GM23338 (cell line): ENCODE data around the gene MCTP2. TPM values are rescaled to one million over a fixed set of nuclear protein-coding genes. Genes with fewer than 3 reads are reported as not detected.

Experiments used
- ATAC-seq: fragments of 200-7000 bp; cut with Tn5 transposase; 3 replicates; pipeline ENCODE4 v1.9.1; 2020
- DNase-seq: peaks from one replicate; pipeline ENCODE4 v3.0.0-alpha.2; 2015; ENCODE audit warnings: low spot score
- H2AFZ ChIP-seq: fragments of 200-600 bp; sonication (generic); 2 replicates; pipeline ENCODE4 v1.8.0; 2016; ENCODE audit warnings: antibody characterized with exemption, mild to moderate bottlenecking, moderate library complexity
- H3F3A ChIP-seq: fragments of 200-600 bp; sonication (generic); replicated peaks from 2 replicates; pipeline ENCODE4 v1.8.0; 2017; ENCODE audit warnings: antibody characterized with exemption, mixed run types, low read depth
- H3K27ac ChIP-seq: fragments of 200-600 bp; sonication (generic); 2 replicates; pipeline ENCODE4 v1.6.1; 2016; ENCODE audit warnings: low read depth
- H3K27me3 ChIP-seq: fragments of 200-600 bp; sonication (generic); 2 replicates; pipeline ENCODE4 v1.8.0; 2016; ENCODE audit warnings: mild to moderate bottlenecking, mixed run types, moderate library complexity; ENCODE audit not compliant: insufficient read depth
- H3K36me3 ChIP-seq: fragments of 200-600 bp; sonication (generic); 2 replicates; pipeline ENCODE4 v1.8.0; 2016; ENCODE audit warnings: mild to moderate bottlenecking; ENCODE audit not compliant: insufficient read depth
- H3K4me1 ChIP-seq: fragments of 200-600 bp; sonication (generic); 2 replicates; pipeline ENCODE4 v1.8.0; 2016; ENCODE audit warnings: mild to moderate bottlenecking, moderate library complexity; ENCODE audit not compliant: insufficient read depth
- H3K4me2 ChIP-seq: fragments of 200-600 bp; sonication (generic); 2 replicates; pipeline ENCODE4 v1.7.1; 2017; ENCODE audit warnings: mixed run types
- H3K4me3 ChIP-seq: fragments of 200-600 bp; sonication (generic); 2 replicates; pipeline ENCODE4 v1.6.1; 2016; ENCODE audit warnings: mixed run types
- H3K79me2 ChIP-seq: fragments of 200-600 bp; sonication (generic); replicated peaks from 2 replicates; pipeline ENCODE4 v1.8.0; 2017; ENCODE audit warnings: mild to moderate bottlenecking; ENCODE audit not compliant: insufficient read depth
- H3K9me2 ChIP-seq: fragments of 200-600 bp; sonication (generic); 2 replicates; pipeline ENCODE4 v1.8.0; 2017; ENCODE audit not compliant: insufficient read depth
- H4K20me1 ChIP-seq: fragments of 200-600 bp; sonication (generic); replicated peaks from 2 replicates; pipeline ENCODE4 v1.8.0; 2017; ENCODE audit warnings: mild to moderate bottlenecking; ENCODE audit not compliant: insufficient read depth
- H3K27ac Mint-ChIP-seq: 2 replicates; pipeline ENCODE4 v1.8.0; 2020; ENCODE audit warnings: inconsistent platforms, mild to moderate bottlenecking, moderate library complexity, mixed read lengths
- H3K27me3 Mint-ChIP-seq: 3 replicates; pipeline ENCODE4 v1.8.0; 2022; ENCODE audit warnings: low read depth, mild to moderate bottlenecking, moderate library complexity, mixed read lengths, inconsistent platforms; ENCODE audit not compliant: insufficient read depth, poor library complexity
- H3K36me3 Mint-ChIP-seq: 3 replicates; pipeline ENCODE4 v1.8.0; 2021; ENCODE audit warnings: low read depth, mild to moderate bottlenecking, inconsistent platforms, moderate library complexity, mixed read lengths
- H3K4me1 Mint-ChIP-seq: 3 replicates; pipeline ENCODE4 v1.8.0; 2020; ENCODE audit warnings: mild to moderate bottlenecking, inconsistent platforms, mixed read lengths
- H3K4me3 Mint-ChIP-seq: 3 replicates; pipeline ENCODE4 v1.8.0; 2021; ENCODE audit warnings: moderate library complexity, mild to moderate bottlenecking, inconsistent platforms, mixed read lengths
- H3K9me3 Mint-ChIP-seq: 3 replicates; pipeline ENCODE4 v1.8.0; 2020; ENCODE audit warnings: moderate library complexity, mild to moderate bottlenecking, inconsistent platforms, mixed read lengths
- POLR2AphosphoS5 ChIP-seq: IDR thresholded peaks from 2 replicates; pipeline ENCODE4 v1.6.1; 2016; ENCODE audit warnings: antibody characterized with exemption, low read depth
- polyA plus RNA-seq: library from polyadenylated mRNA; unstranded; fragments of >200 nt; fragmentation: Nextera tagmentation; extraction: Ambion mirVana; gene quantifications from 2 replicates; pipeline ENCODE4 v1.2.1, GENCODE V29; 2016
- total RNA-seq: library from RNA; depleted of rRNA; stranded (reverse); fragments of >200 nt; shearing (Covaris generic); gene quantifications from 2 replicates; pipeline ENCODE4 v1.2.3, GENCODE V29; 2014
- TF ChIP-seq, protein P1 (sequence below): fragments of 250-450 bp; sonication (Bioruptor Pico); IDR thresholded peaks from 2 replicates; pipeline ENCODE4 v1.5.0; 2020; ENCODE audit warnings: mild to moderate bottlenecking, moderate library complexity
- TF ChIP-seq, protein P2 (sequence below): IDR thresholded peaks from one replicate; pipeline ENCODE4 v1.6.1; 2018; ENCODE audit warnings: antibody characterized with exemption; ENCODE audit not compliant: unreplicated experiment

Gene MCTP2
- total and polyA plus RNA-seq, 2 experiments from 2014 or later: 1.8 to 5.5 TPM

DNA sequence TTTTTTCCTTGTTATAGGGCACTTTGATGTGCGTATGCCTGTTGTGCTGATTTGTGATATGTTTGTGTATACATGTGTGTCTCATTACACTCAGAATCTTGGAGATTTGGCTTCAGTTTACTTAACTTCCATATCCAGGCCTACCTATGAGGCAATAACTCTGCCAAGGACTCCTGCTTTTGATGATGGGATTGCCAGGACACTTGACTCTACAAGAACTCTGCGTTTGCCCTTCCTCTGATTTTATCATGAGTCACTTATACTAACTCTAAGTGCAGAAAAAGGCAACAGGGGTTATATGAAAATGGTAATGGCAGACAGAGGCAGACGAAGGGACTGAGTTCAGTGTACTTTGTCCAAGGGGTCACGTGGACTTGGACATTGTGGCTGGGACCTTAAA, 33.6 kb downstream of the MCTP2 start:
- Mint-ChIP-seq H3K27me3 (no peaks in the 10 kb centered on the region), H3K27ac (no peak overlapping the region), H3K9me3 (no peaks in the 10 kb centered on the region), H3K4me3 (no peak overlapping the region), H3K4me1 (0 out of 3 replicates have a peak, but pooled peaks cover 4% of the 10 kb centered on the region), H3K36me3 (no peaks in the 10 kb centered on the region)
- H3F3A ChIP-seq: no peaks in the 10 kb centered on the region
- no peaks in the 10 kb centered on the region for H4K20me1 ChIP-seq
- ATAC-seq (no peak), DNase-seq (no peak)
- H3K9me2 ChIP-seq: 0 out of 2 replicates have a peak, but pooled peaks cover 2% of the 10 kb centered on the region
- no peak overlapping the region for H3K4me2 ChIP-seq
- H3K4me1 ChIP-seq: no peaks in the 10 kb centered on the region
- H2AFZ ChIP-seq: no peak overlapping the region
- no peaks in the 10 kb centered on the region for H3K79me2 ChIP-seq
- TF ChIP-seq, protein P1, sequence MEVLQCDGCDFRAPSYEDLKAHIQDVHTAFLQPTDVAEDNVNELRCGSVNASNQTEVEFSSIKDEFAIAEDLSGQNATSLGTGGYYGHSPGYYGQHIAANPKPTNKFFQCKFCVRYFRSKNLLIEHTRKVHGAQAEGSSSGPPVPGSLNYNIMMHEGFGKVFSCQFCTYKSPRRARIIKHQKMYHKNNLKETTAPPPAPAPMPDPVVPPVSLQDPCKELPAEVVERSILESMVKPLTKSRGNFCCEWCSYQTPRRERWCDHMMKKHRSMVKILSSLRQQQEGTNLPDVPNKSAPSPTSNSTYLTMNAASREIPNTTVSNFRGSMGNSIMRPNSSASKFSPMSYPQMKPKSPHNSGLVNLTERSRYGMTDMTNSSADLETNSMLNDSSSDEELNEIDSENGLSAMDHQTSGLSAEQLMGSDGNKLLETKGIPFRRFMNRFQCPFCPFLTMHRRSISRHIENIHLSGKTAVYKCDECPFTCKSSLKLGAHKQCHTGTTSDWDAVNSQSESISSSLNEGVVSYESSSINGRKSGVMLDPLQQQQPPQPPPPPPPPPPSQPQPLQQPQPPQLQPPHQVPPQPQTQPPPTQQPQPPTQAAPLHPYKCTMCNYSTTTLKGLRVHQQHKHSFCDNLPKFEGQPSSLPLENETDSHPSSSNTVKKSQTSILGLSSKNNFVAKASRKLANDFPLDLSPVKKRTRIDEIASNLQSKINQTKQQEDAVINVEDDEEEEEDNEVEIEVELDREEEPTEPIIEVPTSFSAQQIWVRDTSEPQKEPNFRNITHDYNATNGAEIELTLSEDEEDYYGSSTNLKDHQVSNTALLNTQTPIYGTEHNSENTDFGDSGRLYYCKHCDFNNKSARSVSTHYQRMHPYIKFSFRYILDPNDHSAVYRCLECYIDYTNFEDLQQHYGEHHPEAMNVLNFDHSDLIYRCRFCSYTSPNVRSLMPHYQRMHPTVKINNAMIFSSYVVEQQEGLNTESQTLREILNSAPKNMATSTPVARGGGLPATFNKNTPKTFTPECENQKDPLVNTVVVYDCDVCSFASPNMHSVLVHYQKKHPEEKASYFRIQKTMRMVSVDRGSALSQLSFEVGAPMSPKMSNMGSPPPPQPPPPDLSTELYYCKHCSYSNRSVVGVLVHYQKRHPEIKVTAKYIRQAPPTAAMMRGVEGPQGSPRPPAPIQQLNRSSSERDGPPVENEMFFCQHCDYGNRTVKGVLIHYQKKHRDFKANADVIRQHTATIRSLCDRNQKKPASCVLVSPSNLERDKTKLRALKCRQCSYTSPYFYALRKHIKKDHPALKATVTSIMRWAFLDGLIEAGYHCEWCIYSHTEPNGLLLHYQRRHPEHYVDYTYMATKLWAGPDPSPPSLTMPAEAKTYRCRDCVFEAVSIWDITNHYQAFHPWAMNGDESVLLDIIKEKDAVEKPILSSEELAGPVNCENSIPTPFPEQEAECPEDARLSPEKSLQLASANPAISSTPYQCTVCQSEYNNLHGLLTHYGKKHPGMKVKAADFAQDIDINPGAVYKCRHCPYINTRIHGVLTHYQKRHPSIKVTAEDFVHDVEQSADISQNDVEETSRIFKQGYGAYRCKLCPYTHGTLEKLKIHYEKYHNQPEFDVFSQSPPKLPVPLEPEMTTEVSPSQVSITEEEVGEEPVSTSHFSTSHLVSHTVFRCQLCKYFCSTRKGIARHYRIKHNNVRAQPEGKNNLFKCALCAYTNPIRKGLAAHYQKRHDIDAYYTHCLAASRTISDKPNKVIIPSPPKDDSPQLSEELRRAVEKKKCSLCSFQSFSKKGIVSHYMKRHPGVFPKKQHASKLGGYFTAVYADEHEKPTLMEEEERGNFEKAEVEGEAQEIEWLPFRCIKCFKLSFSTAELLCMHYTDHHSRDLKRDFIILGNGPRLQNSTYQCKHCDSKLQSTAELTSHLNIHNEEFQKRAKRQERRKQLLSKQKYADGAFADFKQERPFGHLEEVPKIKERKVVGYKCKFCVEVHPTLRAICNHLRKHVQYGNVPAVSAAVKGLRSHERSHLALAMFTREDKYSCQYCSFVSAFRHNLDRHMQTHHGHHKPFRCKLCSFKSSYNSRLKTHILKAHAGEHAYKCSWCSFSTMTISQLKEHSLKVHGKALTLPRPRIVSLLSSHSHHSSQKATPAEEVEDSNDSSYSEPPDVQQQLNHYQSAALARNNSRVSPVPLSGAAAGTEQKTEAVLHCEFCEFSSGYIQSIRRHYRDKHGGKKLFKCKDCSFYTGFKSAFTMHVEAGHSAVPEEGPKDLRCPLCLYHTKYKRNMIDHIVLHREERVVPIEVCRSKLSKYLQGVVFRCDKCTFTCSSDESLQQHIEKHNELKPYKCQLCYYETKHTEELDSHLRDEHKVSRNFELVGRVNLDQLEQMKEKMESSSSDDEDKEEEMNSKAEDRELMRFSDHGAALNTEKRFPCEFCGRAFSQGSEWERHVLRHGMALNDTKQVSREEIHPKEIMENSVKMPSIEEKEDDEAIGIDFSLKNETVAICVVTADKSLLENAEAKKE: no peak
- TF ChIP-seq, protein P2, sequence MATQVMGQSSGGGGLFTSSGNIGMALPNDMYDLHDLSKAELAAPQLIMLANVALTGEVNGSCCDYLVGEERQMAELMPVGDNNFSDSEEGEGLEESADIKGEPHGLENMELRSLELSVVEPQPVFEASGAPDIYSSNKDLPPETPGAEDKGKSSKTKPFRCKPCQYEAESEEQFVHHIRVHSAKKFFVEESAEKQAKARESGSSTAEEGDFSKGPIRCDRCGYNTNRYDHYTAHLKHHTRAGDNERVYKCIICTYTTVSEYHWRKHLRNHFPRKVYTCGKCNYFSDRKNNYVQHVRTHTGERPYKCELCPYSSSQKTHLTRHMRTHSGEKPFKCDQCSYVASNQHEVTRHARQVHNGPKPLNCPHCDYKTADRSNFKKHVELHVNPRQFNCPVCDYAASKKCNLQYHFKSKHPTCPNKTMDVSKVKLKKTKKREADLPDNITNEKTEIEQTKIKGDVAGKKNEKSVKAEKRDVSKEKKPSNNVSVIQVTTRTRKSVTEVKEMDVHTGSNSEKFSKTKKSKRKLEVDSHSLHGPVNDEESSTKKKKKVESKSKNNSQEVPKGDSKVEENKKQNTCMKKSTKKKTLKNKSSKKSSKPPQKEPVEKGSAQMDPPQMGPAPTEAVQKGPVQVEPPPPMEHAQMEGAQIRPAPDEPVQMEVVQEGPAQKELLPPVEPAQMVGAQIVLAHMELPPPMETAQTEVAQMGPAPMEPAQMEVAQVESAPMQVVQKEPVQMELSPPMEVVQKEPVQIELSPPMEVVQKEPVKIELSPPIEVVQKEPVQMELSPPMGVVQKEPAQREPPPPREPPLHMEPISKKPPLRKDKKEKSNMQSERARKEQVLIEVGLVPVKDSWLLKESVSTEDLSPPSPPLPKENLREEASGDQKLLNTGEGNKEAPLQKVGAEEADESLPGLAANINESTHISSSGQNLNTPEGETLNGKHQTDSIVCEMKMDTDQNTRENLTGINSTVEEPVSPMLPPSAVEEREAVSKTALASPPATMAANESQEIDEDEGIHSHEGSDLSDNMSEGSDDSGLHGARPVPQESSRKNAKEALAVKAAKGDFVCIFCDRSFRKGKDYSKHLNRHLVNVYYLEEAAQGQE: no peak
- TF ChIP-seq POLR2AphosphoS5: no peak
- no peaks in the 10 kb centered on the region; the same call in 1 of the 2 replicates for H3K36me3 ChIP-seq
- H3K4me3 ChIP-seq: no peak overlapping the region
- no peaks in the 10 kb centered on the region for H3K27me3 ChIP-seq
- H3K27ac ChIP-seq: no peak overlapping the region
